ENCODE results near the gene MORF4L1.

MORF4L1 gene

GRCh38 chr15:78923015-78923414 lies 50.3 kb downstream of the MORF4L1 start:
- Histone ChIP-seq H4K20me1 (ENCODE audit: low read depth, low read length) (no peaks in the 10 kb centered on the region), H3K27me3 (ENCODE audit: low read length) (no peaks in the 10 kb centered on the region), H3F3A (ENCODE audit: insufficient read depth) (no peaks in the 10 kb centered on the region), H3K79me2 (ENCODE audit: insufficient read depth, low read length) (no peaks in the 10 kb centered on the region), H3K9me2 (replicated peaks; ENCODE audit: insufficient read depth, low read length) (no peaks in the 10 kb centered on the region), H3K27ac (ENCODE audit: low read depth, low read length) (no peak overlapping the region), H3K4me3 (ENCODE audit: insufficient read depth, low read length, poor library complexity, severe bottlenecking) (no peak overlapping the region), H3K4me2 (ENCODE audit: low read depth, low read length, poor library complexity, severe bottlenecking) (no peak overlapping the region), H2AFZ (ENCODE audit: low read depth, low read length, severe bottlenecking) (no peak overlapping the region), H3K36me3 (ENCODE audit: low read length) (peaks cover 6% of the 10 kb centered on the region; the same call in 1 of the 2 replicates), H3K9ac (ENCODE audit: low read length) (no peak overlapping the region), H3K9me3 (ENCODE audit: insufficient read depth, low read length) (no peaks in the 10 kb centered on the region)
- TF ChIP-seq CTCF (IDR thresholded peaks at IDR 0.05; ENCODE audit: insufficient read depth, low read length, poor library complexity, severe bottlenecking), result no peak
- TF ChIP-seq EZH2phosphoT487 (conservative IDR thresholded peaks at IDR 0.05; ENCODE audit: low read length), result no peak

GRCh38 chr15:78923480-78924360 lies 51.0 kb downstream of the MORF4L1 start:
- no peaks in the 10 kb centered on the region for H3K27me3 ChIP-seq (ENCODE audit: low read length)
- H4K20me1 ChIP-seq (ENCODE audit: low read depth, low read length), result no peaks in the 10 kb centered on the region
- H3F3A ChIP-seq (ENCODE audit: insufficient read depth), result no peaks in the 10 kb centered on the region
- H3K9me2 ChIP-seq (replicated peaks; ENCODE audit: insufficient read depth, low read length), result no peaks in the 10 kb centered on the region
- peaks cover 6% of the 10 kb centered on the region; the same call in 1 of the 2 replicates for H3K36me3 ChIP-seq (ENCODE audit: low read length)
- TF ChIP-seq CTCF (IDR thresholded peaks at IDR 0.05; ENCODE audit: insufficient read depth, low read length, poor library complexity, severe bottlenecking) (no peak), EZH2phosphoT487 (conservative IDR thresholded peaks at IDR 0.05; ENCODE audit: low read length) (no peak)
- no peaks in the 10 kb centered on the region for H3K79me2 ChIP-seq (ENCODE audit: insufficient read depth, low read length)
- no peak overlapping the region for H2AFZ ChIP-seq (ENCODE audit: low read depth, low read length, severe bottlenecking)
- no peaks in the 10 kb centered on the region for H3K9me3 ChIP-seq (ENCODE audit: insufficient read depth, low read length)
- no peak overlapping the region for H3K4me3 ChIP-seq (ENCODE audit: insufficient read depth, low read length, poor library complexity, severe bottlenecking)
- no peak overlapping the region for H3K4me2 ChIP-seq (ENCODE audit: low read depth, low read length, poor library complexity, severe bottlenecking)
- no peak overlapping the region for H3K9ac ChIP-seq (ENCODE audit: low read length)
- H3K27ac ChIP-seq (ENCODE audit: low read depth, low read length), result no peak overlapping the region

- no peaks in the 10 kb centered on the region for H3K79me2 ChIP-seq (ENCODE audit: insufficient read depth, low read length)
- H3K4me3 ChIP-seq (ENCODE audit: insufficient read depth, low read length, poor library complexity, severe bottlenecking), result no peak overlapping the region
- H3K27me3 ChIP-seq (ENCODE audit: low read length), result no peaks in the 10 kb centered on the region
- H3K27ac ChIP-seq (ENCODE audit: low read depth, low read length), result no peak overlapping the region
- no peaks in the 10 kb centered on the region for H3K9me2 ChIP-seq (replicated peaks; ENCODE audit: insufficient read depth, low read length)
- H3K9ac ChIP-seq (ENCODE audit: low read length), result no peak overlapping the region
- no peak overlapping the region for H3K4me2 ChIP-seq (ENCODE audit: low read depth, low read length, poor library complexity, severe bottlenecking)
- H3F3A ChIP-seq (ENCODE audit: insufficient read depth), result no peaks in the 10 kb centered on the region
- H4K20me1 ChIP-seq (ENCODE audit: low read depth, low read length), result no peaks in the 10 kb centered on the region
- no peaks in the 10 kb centered on the region for H3K9me3 ChIP-seq (ENCODE audit: insufficient read depth, low read length)
- peaks cover under 1% of the 10 kb centered on the region; the same call in 1 of the 2 replicates for H3K36me3 ChIP-seq (ENCODE audit: low read length)
- no peak for TF ChIP-seq CTCF (IDR thresholded peaks at IDR 0.05; ENCODE audit: insufficient read depth, low read length, poor library complexity, severe bottlenecking)
- TF ChIP-seq EZH2phosphoT487 (conservative IDR thresholded peaks at IDR 0.05; ENCODE audit: low read length), result no peak
- no peak overlapping the region for H2AFZ ChIP-seq (ENCODE audit: low read depth, low read length, severe bottlenecking)
Observed at GRCh38 chr15:78925076-78925624, 52.5 kb downstream of the MORF4L1 start.

Measured in SU-DHL-6 (cell line).